ENCODE measurements around the gene MSLN.

- TF ChIP-seq CTCF (IDR thresholded peaks at IDR 0.05; ENCODE audit: low read depth, low read length) = no peak
- no peak for TF ChIP-seq EZH2phosphoT487 (IDR thresholded peaks at IDR 0.05; ENCODE audit: low read depth)
These were observed 31.9 kb downstream of the MSLN start for GRCh38 chr16:792221-792995.

All from OCI-LY3 (cell line).